ENCODE data around the gene RARB.

The RARB gene

GRCh38 chr3:25511972-25512721 is 84.1 kb downstream of the RARB start:
- Histone ChIP-seq H3K9me3 (ENCODE audit: control insufficient read depth in 1 of 2, low read length in 2 of 2) (no peaks in the 10 kb centered on the region), H3K4me1 (ENCODE audit: control insufficient read depth in 1 of 2, insufficient read depth in 2 of 2, low read length in 2 of 2) (no peaks in the 10 kb centered on the region), H3K36me3 (ENCODE audit: control insufficient read depth in 1 of 2, insufficient read depth in 2 of 2, low read length in 2 of 2) (no peaks in the 10 kb centered on the region), H3K27me3 (ENCODE audit: control insufficient read depth in 1 of 2, insufficient read depth in 2 of 2, low read length in 2 of 2) (no peaks in the 10 kb centered on the region), H3K27ac (ENCODE audit: low read depth, low read length) (no peak overlapping the region), H3K4me3 (ENCODE audit: low read depth in 1 of 2, low read length in 2 of 2) (no peak overlapping the region), H3K9ac (ENCODE audit: low read depth in 1 of 2, low read length in 2 of 2) (no peak overlapping the region)

GRCh38 chr3:25513642-25514266 is 85.7 kb downstream of the RARB start:
- H3K9me3 ChIP-seq (ENCODE audit: control insufficient read depth in 1 of 2, low read length in 2 of 2) = no peaks in the 10 kb centered on the region
- H3K27ac ChIP-seq (ENCODE audit: low read depth, low read length) = no peak overlapping the region
- H3K27me3 ChIP-seq (ENCODE audit: control insufficient read depth in 1 of 2, insufficient read depth in 2 of 2, low read length in 2 of 2) = no peaks in the 10 kb centered on the region
- H3K36me3 ChIP-seq (ENCODE audit: control insufficient read depth in 1 of 2, insufficient read depth in 2 of 2, low read length in 2 of 2) = no peaks in the 10 kb centered on the region
- H3K4me3 ChIP-seq (ENCODE audit: low read depth in 1 of 2, low read length in 2 of 2) = no peak overlapping the region
- no peaks in the 10 kb centered on the region for H3K4me1 ChIP-seq (ENCODE audit: control insufficient read depth in 1 of 2, insufficient read depth in 2 of 2, low read length in 2 of 2)
- H3K9ac ChIP-seq (ENCODE audit: low read depth in 1 of 2, low read length in 2 of 2) = no peak overlapping the region

GRCh38 chr3:25515171-25515570 is 87.1 kb downstream of the RARB start:
- H3K4me1 ChIP-seq (ENCODE audit: control insufficient read depth in 1 of 2, insufficient read depth in 2 of 2, low read length in 2 of 2) = no peaks in the 10 kb centered on the region
- H3K9ac ChIP-seq (ENCODE audit: low read depth in 1 of 2, low read length in 2 of 2) = no peak overlapping the region
- H3K36me3 ChIP-seq (ENCODE audit: control insufficient read depth in 1 of 2, insufficient read depth in 2 of 2, low read length in 2 of 2) = no peaks in the 10 kb centered on the region
- no peak overlapping the region for H3K27ac ChIP-seq (ENCODE audit: low read depth, low read length)
- no peaks in the 10 kb centered on the region for H3K9me3 ChIP-seq (ENCODE audit: control insufficient read depth in 1 of 2, low read length in 2 of 2)
- H3K27me3 ChIP-seq (ENCODE audit: control insufficient read depth in 1 of 2, insufficient read depth in 2 of 2, low read length in 2 of 2) = no peaks in the 10 kb centered on the region
- H3K4me3 ChIP-seq (ENCODE audit: low read depth in 1 of 2, low read length in 2 of 2) = no peak overlapping the region

DNA sequence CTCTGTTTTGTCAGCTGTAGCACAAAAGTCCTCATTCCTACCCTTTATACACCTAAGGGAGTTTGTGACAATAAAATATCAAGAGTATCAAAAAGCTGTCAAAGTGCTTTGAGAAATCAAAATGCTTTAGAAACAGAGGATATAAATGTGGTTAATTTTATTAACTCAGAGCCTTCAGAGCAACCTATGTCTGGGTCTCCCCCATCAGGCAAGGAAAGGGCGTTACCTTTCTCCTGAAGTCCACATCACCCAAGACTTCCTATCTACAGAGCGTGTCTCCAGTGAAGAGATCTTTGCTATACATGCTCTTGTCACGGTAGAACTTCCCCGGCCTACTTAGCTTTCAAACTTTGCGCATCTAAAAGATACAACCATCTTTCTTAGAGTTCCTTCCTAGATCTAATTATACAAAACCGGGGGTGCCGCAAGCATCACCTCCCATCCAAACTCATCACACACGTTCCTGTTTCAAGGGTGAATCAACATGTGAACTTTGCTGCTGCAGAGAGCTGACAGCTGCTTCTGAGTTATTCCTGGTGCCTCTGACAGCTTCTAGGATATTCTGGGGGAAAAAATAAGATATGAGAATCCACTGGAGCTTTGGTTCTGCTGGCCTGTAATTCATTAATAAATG is 93.0 kb downstream of the RARB start:
- no peaks in the 10 kb centered on the region for H3K27me3 ChIP-seq (ENCODE audit: control insufficient read depth in 1 of 2, insufficient read depth in 2 of 2, low read length in 2 of 2)
- no peak overlapping the region for H3K9ac ChIP-seq (ENCODE audit: low read depth in 1 of 2, low read length in 2 of 2)
- no peaks in the 10 kb centered on the region for H3K9me3 ChIP-seq (ENCODE audit: control insufficient read depth in 1 of 2, low read length in 2 of 2)
- H3K36me3 ChIP-seq (ENCODE audit: control insufficient read depth in 1 of 2, insufficient read depth in 2 of 2, low read length in 2 of 2) = no peaks in the 10 kb centered on the region
- H3K4me3 ChIP-seq (ENCODE audit: low read depth in 1 of 2, low read length in 2 of 2) = no peak overlapping the region
- no peak overlapping the region for H3K27ac ChIP-seq (ENCODE audit: low read depth, low read length)
- H3K4me1 ChIP-seq (ENCODE audit: control insufficient read depth in 1 of 2, insufficient read depth in 2 of 2, low read length in 2 of 2) = no peaks in the 10 kb centered on the region

- Histone ChIP-seq H3K27ac (ENCODE audit: low read depth, low read length) (no peak overlapping the region), H3K4me1 (ENCODE audit: control insufficient read depth in 1 of 2, insufficient read depth in 2 of 2, low read length in 2 of 2) (no peaks in the 10 kb centered on the region), H3K9ac (ENCODE audit: low read depth in 1 of 2, low read length in 2 of 2) (no peak overlapping the region), H3K27me3 (ENCODE audit: control insufficient read depth in 1 of 2, insufficient read depth in 2 of 2, low read length in 2 of 2) (no peaks in the 10 kb centered on the region), H3K9me3 (ENCODE audit: control insufficient read depth in 1 of 2, low read length in 2 of 2) (peaks cover 0 to 4% of the 10 kb centered on the region in 2 donors), H3K4me3 (ENCODE audit: low read depth in 1 of 2, low read length in 2 of 2) (no peak overlapping the region), H3K36me3 (ENCODE audit: control insufficient read depth in 1 of 2, insufficient read depth in 2 of 2, low read length in 2 of 2) (no peaks in the 10 kb centered on the region)
Observed at GRCh38 chr3:25527336-25527735, 99.3 kb downstream of the RARB start.

- H3K4me1 ChIP-seq (ENCODE audit: control insufficient read depth in 1 of 2, insufficient read depth in 2 of 2, low read length in 2 of 2) = no peaks in the 10 kb centered on the region
- H3K4me3 ChIP-seq (ENCODE audit: low read depth in 1 of 2, low read length in 2 of 2) = no peak overlapping the region
- peaks cover 4% of the 10 kb centered on the region in 2 donors for H3K9me3 ChIP-seq (ENCODE audit: control insufficient read depth in 1 of 2, low read length in 2 of 2)
- no peak overlapping the region for H3K27ac ChIP-seq (ENCODE audit: low read depth, low read length)
- no peak overlapping the region for H3K9ac ChIP-seq (ENCODE audit: low read depth in 1 of 2, low read length in 2 of 2)
- no peaks in the 10 kb centered on the region for H3K36me3 ChIP-seq (ENCODE audit: control insufficient read depth in 1 of 2, insufficient read depth in 2 of 2, low read length in 2 of 2)
- H3K27me3 ChIP-seq (ENCODE audit: control insufficient read depth in 1 of 2, insufficient read depth in 2 of 2, low read length in 2 of 2) = no peaks in the 10 kb centered on the region
Observed at GRCh38 chr3:25527801-25528200, 99.7 kb downstream of the RARB start.

GRCh38 chr3:25531971-25532370 is 103.9 kb downstream of the RARB start:
- H3K9me3 ChIP-seq (ENCODE audit: control insufficient read depth in 1 of 2, low read length in 2 of 2) = peaks cover 4 to 5% of the 10 kb centered on the region in 2 donors
- H3K27me3 ChIP-seq (ENCODE audit: control insufficient read depth in 1 of 2, insufficient read depth in 2 of 2, low read length in 2 of 2) = no peaks in the 10 kb centered on the region
- H3K27ac ChIP-seq (ENCODE audit: low read depth, low read length) = no peak overlapping the region
- H3K36me3 ChIP-seq (ENCODE audit: control insufficient read depth in 1 of 2, insufficient read depth in 2 of 2, low read length in 2 of 2) = no peaks in the 10 kb centered on the region
- no peak overlapping the region for H3K9ac ChIP-seq (ENCODE audit: low read depth in 1 of 2, low read length in 2 of 2)
- peaks cover 0 to 4% of the 10 kb centered on the region in 2 donors for H3K4me1 ChIP-seq (ENCODE audit: control insufficient read depth in 1 of 2, insufficient read depth in 2 of 2, low read length in 2 of 2)
- H3K4me3 ChIP-seq (ENCODE audit: low read depth in 1 of 2, low read length in 2 of 2) = no peak overlapping the region

DNA sequence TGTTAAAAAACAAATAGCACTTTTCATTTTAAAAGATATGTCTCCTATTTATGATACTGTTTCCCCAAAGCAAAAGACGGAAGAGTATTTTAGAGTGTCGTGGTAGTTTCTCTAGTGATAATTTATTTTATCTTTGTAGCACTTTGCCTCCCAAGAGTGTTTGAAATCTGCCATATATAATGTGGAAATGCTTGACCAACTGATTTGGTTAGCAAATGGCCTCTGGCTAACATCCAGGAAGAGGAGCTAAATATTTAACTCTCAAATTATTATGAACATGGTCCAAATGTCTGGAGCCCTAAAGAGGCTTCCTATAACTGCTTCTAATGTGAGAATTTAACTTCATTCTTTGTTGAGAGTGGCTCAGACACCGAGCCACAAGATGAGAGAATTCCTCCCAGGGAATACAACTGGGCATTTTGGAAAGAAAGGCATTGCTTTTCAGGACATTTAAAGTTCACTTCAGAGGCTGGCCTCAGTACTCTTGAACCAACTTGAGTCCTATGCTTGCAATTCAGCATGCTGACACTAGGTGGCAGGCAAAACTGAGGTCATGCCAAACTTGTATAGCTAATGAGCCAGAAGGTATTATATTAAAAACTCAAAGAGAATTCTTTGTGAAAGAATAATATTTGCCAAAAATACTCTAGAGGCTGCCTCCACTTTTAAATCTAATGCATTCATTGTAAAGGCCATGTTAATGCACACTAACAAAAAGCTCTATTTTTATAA is 104.5 kb downstream of the RARB start:
- Histone ChIP-seq H3K9ac (ENCODE audit: low read depth in 1 of 2, low read length in 2 of 2) (no peak overlapping the region), H3K27me3 (ENCODE audit: control insufficient read depth in 1 of 2, insufficient read depth in 2 of 2, low read length in 2 of 2) (no peaks in the 10 kb centered on the region), H3K4me3 (ENCODE audit: low read depth in 1 of 2, low read length in 2 of 2) (no peak overlapping the region), H3K36me3 (ENCODE audit: control insufficient read depth in 1 of 2, insufficient read depth in 2 of 2, low read length in 2 of 2) (no peaks in the 10 kb centered on the region), H3K4me1 (ENCODE audit: control insufficient read depth in 1 of 2, insufficient read depth in 2 of 2, low read length in 2 of 2) (peaks cover 0 to 4% of the 10 kb centered on the region in 2 donors), H3K9me3 (ENCODE audit: control insufficient read depth in 1 of 2, low read length in 2 of 2) (peaks cover 4 to 5% of the 10 kb centered on the region in 2 donors), H3K27ac (ENCODE audit: low read depth, low read length) (no peak overlapping the region)

DNA sequence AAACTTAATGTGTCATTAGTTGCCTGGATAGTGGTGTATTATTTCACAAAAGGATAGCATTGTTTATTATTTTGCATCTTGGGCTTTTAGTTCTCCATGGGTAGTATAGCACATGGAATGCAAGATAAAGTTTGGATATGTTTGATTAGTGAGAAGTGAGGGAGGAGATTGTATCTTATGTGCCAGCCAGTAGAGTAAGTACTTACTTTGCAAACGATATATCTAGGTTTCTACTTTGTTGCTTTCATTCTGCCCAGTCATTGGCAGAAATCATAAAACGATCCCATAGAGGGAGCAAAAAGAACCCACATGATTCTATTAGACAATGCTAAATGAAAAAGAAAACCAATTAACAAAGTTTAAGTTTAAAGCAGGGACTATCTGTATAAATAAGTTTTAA is 105.3 kb downstream of the RARB start:
- no peak overlapping the region for H3K4me3 ChIP-seq (ENCODE audit: low read depth in 1 of 2, low read length in 2 of 2)
- H3K27ac ChIP-seq (ENCODE audit: low read depth, low read length) = no peak overlapping the region
- H3K9ac ChIP-seq (ENCODE audit: low read depth in 1 of 2, low read length in 2 of 2) = no peak overlapping the region
- peaks cover 0 to 4% of the 10 kb centered on the region in 2 donors for H3K4me1 ChIP-seq (ENCODE audit: control insufficient read depth in 1 of 2, insufficient read depth in 2 of 2, low read length in 2 of 2)
- no peaks in the 10 kb centered on the region for H3K27me3 ChIP-seq (ENCODE audit: control insufficient read depth in 1 of 2, insufficient read depth in 2 of 2, low read length in 2 of 2)
- H3K36me3 ChIP-seq (ENCODE audit: control insufficient read depth in 1 of 2, insufficient read depth in 2 of 2, low read length in 2 of 2) = no peaks in the 10 kb centered on the region
- peaks cover 4 to 5% of the 10 kb centered on the region in 2 donors for H3K9me3 ChIP-seq (ENCODE audit: control insufficient read depth in 1 of 2, low read length in 2 of 2)

DNA sequence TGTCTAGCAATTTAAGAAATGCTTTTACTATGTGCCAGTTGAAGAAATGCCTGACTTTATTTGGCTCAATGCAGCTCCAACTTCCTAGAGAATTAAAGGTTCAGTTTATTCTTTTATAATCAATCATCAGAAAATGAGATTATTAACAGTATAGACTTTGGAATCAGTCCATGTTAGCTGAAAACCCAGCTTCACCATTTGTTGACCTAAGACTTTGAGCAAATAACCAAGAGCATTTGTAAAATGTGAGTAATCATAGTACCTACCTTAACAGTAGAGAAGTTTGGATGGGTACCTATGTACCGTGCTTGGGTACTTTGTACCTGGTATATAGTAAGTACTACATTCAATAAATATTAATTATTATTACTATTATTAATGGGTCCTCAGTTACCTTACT is 105.9 kb downstream of the RARB start:
- no peak overlapping the region for H3K9ac ChIP-seq (ENCODE audit: low read depth in 1 of 2, low read length in 2 of 2)
- H3K27me3 ChIP-seq (ENCODE audit: control insufficient read depth in 1 of 2, insufficient read depth in 2 of 2, low read length in 2 of 2) = no peaks in the 10 kb centered on the region
- no peak overlapping the region for H3K4me3 ChIP-seq (ENCODE audit: low read depth in 1 of 2, low read length in 2 of 2)
- H3K36me3 ChIP-seq (ENCODE audit: control insufficient read depth in 1 of 2, insufficient read depth in 2 of 2, low read length in 2 of 2) = no peaks in the 10 kb centered on the region
- H3K27ac ChIP-seq (ENCODE audit: low read depth, low read length) = no peak overlapping the region
- peaks cover 0 to 4% of the 10 kb centered on the region in 2 donors for H3K4me1 ChIP-seq (ENCODE audit: control insufficient read depth in 1 of 2, insufficient read depth in 2 of 2, low read length in 2 of 2)
- peaks cover 4 to 5% of the 10 kb centered on the region in 2 donors for H3K9me3 ChIP-seq (ENCODE audit: control insufficient read depth in 1 of 2, low read length in 2 of 2)
